HG03103 (cell line): ENCODE measurements around the gene SKAP1.
"Not testable (repeated sequence)": the region's sequence is repeated elsewhere in the genome, so short reads cannot be mapped to it uniquely, and the experiment has no call there.

Experiments
- ATAC-seq: cut with Tn5 transposase; IDR thresholded peaks from one replicate; pipeline ENCODE4 v1.9.1; 2021; ENCODE audit warnings: low read depth; ENCODE audit not compliant: unreplicated experiment

SKAP1 gene

DNA sequence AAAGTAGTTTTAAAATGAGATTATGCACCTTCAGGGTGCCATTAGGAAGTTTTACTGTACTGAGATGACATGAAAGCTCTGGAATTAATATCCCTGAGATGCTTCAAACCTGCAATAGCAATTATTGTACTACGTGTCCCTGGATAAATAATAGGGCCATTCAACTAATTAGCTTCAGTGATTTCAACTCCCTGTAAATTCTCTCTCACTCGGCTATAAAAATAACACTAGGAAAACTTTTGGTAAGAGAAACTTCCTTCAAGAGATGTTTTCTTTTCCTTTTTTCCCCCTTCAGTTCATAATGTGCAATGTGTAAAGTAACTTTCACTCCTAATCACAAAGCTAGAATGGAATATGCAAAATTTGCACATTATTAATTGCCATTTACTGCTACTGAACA, 176.0 kb downstream of the SKAP1 start:
- no peak for ATAC-seq

DNA sequence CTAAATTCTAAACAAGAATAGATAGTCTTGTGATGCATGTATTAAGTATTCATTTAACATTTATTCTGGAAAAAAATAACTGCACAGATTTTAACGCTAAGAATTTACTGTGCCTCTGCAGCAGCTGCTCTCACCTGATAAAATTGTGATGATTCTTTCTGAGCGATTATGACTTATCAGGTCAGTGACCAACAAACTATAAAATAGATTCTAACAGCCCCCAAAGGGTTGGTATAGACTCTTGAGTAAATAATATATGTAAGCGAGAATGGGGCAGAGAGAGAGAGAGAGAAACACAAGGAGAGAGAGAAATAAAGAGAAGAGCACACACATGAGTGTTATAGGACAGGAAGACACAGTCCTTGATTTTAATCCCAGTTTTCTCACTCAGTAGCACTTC, 178.1 kb downstream of the SKAP1 start:
- ATAC-seq, result no peak

- ATAC-seq, result no peak
These were observed 179.1 kb downstream of the SKAP1 start for GRCh38 chr17:48250949-48251348.

GRCh38 chr17:48250059-48250458, 180.0 kb downstream of the SKAP1 start:
- ATAC-seq, result not testable (repeated sequence)

DNA sequence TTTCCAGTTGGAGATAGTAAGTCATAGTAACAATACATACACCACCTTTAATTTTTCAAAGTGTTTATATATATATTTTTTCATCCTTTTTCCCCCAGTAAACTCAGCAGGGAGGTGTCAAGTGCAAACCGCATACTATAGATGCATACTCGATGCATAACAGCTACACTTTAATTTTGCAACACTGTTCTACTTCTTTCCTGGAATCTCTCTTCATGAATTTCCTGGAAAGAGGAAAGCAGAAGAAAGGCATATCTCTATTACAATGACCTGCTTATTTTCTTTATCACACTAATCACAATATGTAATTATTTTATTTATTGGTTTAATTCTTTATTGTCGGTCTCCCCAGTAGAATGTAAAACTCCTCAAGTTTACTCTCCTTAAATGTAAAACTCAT, 182.4 kb downstream of the SKAP1 start:
- no peak for ATAC-seq

- no peak for ATAC-seq
These were observed 183.0 kb downstream of the SKAP1 start for GRCh38 chr17:48247038-48247437.

DNA sequence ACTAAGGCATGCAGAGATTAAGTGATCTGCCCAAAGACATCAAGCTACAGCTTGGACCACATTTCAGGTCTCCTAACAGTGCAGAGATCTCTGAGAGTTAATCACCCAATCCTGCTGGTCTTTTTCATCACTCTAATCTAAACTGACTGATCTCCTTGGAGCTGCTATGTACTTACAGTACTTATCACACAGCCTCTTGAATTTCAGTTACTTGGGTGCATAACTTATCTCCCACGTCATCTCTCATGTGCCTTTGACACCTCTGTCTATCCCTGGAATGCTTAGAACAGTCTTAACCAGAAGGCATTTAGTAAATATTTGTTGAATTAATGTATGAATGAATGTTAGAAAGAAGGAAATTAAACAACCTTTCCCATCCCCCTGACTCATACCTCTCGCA, 183.4 kb downstream of the SKAP1 start:
- ATAC-seq, result no peak

- ATAC-seq, result not testable (repeated sequence)
These were observed 184.5 kb downstream of the SKAP1 start for GRCh38 chr17:48245465-48246033.

GRCh38 chr17:48244814-48245213, 185.2 kb downstream of the SKAP1 start:
- no peak for ATAC-seq

GRCh38 chr17:48244121-48244711, 185.8 kb downstream of the SKAP1 start:
- ATAC-seq, result no peak

DNA sequence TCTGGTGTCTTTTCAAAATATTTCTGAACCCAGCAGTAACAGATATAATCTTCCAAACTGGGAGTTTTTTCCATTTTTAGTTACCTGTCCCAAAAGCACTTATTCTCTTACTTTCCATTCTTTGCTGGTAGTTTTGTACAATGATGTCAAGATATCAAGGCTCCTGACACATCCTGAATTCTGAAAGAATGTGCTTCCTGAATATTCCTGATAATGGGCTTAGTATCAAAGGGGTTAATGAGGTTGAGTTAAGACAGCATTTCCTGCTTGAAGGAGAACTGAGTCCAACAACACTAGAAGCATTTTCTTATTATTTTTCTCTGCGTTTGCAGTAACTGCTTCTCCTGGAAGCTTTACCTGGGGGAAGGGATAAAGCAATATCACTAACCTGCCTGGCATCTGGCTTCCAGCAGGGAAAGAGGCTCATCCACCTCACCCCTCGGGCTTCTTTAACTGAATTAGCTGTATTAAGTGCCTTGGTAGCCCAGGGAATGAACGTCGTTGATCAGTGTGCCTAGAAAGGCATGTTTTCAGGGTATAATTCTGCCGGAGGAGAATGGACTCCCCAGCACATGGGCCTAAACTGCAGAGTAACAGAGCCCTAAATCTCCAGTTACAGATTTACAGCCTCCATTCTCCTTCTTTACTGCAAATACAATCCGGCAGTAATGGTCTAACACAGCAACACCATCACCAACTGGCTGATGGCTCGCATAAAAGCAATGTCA, 188.1 kb downstream of the SKAP1 start:
- ATAC-seq, result no peak

GRCh38 chr17:48241131-48241591, 188.9 kb downstream of the SKAP1 start:
- ATAC-seq, result peak; percentile 88

GRCh38 chr17:48240562-48241130, 189.4 kb downstream of the SKAP1 start:
- no peak for ATAC-seq

GRCh38 chr17:48240122-48240521, 189.9 kb downstream of the SKAP1 start:
- ATAC-seq, result no peak

DNA sequence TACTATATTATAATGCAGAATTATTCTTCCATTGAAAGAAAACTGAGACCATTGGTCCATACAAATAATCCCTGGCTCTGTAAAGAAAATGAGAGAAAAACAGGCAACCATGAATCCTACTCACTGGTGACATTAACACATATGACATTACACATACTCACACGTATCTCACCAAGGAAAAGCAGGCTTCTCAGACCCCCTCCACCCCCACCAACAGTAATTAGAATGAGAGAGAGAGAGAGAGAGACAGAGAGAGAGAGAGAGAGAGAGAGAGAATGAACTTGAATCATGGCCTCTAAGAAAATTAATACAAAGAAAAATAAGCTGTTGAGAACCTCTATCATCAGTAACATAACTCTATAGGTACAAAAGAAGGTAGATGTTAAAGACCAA, 190.4 kb downstream of the SKAP1 start:
- no peak for ATAC-seq

- ATAC-seq, result no peak
These were observed 190.9 kb downstream of the SKAP1 start for GRCh38 chr17:48238933-48239602.

DNA sequence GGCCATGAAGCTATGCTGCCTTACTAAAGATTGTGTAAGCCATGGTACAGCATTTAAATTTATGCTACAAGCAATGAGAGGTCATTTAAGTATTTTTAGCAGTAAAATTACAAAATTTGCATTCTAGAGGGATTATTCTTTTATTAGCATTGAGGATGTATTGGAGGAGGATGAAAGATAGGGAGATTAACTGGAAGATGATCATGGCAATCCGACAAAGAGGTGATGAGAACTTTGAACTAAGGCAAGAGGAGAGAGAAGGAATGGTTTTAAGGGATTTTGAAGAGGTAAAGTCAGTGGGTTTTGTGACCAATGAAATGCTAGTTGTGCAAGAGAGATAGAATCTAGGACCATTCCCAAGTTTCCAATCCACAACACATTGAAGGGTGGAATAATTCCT, 192.6 kb downstream of the SKAP1 start:
- ATAC-seq, result no peak

DNA sequence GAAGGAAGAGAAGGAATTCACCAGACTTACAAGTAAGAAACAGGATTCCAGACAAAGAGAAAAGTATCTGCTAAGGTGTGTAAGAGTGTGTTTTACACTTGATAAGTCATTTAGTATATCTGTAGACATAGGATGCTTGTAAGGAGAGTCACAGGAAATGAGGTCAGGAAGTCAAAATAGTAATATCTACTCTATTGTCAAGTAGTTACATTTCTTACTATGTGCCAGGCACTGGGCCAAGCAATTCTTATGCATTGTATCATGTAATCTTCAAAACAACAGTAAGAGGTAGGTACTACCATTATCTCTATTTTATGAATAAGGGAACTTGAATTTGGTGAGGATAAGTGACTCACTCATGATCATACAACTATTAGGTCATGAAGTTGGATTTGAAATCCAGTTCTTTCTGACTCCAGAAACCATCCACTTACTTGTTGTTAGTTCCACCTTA, 193.3 kb downstream of the SKAP1 start:
- ATAC-seq, result no peak

DNA sequence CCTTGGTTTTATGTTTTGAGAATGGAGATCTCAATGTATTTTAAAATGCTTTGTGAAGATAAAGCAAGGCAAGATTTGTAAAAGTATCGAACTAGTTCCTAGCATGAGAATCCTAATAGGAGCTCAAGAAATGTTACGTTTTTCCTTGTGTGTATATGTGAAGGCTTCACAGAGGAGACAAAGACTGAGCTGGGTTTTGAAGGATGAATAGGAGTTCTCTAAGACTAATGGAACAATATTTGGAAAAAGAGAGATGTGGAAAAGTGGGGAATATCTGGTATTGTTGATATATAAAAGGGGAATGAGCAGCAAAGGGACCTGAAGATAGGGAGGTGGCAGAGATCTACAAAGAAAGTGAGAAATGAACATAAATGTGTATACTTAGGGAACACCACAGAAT, 195.1 kb downstream of the SKAP1 start:
- ATAC-seq, result no peak

DNA sequence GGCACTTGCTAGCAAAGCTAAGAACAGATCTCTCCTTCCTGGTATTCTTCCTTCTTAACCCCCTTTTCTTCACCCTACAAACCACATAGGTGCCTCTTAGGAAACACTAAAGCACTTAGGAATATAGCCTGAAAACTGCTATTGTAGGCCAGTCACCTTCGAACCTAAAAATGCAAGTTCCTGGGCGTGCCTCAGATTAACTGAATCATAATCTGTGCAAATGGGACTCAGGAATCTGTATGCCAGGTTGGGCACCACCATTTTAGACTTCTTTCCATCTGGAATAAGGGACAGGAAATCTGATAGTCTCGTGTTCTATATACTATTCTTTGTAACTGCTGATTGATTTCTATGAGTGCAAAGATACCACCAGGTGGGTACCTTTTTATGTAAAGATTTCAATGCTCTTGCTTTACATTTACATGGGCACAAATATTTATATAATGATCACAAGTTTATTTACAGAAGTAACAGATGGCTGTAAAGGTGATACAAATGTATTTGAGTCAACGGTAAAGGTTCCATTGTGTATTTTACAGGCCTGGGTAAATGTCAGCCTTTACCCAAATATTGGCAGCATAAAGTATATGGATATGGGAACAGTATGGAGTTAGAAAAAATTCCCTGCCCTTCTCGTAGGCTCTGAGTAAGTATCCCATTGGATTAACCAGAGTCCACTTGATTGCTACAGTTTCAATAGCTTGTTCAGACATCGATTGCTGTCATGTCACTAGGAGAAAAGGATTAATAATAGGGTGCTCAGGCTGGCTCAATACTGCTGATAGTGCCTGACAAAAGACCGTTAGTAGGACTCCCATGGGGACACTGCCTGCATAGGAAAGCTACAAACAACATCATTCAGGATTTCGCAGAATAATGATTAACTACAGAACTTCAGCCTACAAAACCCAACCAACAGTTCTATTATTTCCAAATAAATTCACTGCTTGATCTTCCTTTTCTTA, 197.7 kb downstream of the SKAP1 start:
- ATAC-seq, result no peak
